ENCODE data around the gene CTR9.

CTR9 gene

GRCh38 chr11:10771457-10771856 lies 20.4 kb downstream of the CTR9 start:
- H4K20me1 ChIP-seq (ENCODE audit: control insufficient read depth, insufficient read depth, low read depth, low read length): no peaks in the 10 kb centered on the region
- H3K9me2 ChIP-seq (replicated peaks; ENCODE audit: control insufficient read depth, low read length): no peaks in the 10 kb centered on the region
- H3K27ac ChIP-seq (ENCODE audit: low read depth, low read length): no peak overlapping the region
- H3K79me2 ChIP-seq (ENCODE audit: control insufficient read depth, low read length): no peaks in the 10 kb centered on the region
- H3K9me3 ChIP-seq (ENCODE audit: control insufficient read depth, insufficient read depth, low read length): no peaks in the 10 kb centered on the region
- H3K4me2 ChIP-seq (ENCODE audit: low read length): no peak overlapping the region
- H3K36me3 ChIP-seq (ENCODE audit: control insufficient read depth, low read length): peaks cover 68% of the 10 kb centered on the region
- no peak for TF ChIP-seq CTCF (IDR thresholded peaks at IDR 0.05; ENCODE audit: low read depth, low read length, poor library complexity, severe bottlenecking)
- TF ChIP-seq EZH2phosphoT487 (IDR thresholded peaks at IDR 0.05; ENCODE audit: borderline replicate concordance, low read length): no peak
- no peaks in the 10 kb centered on the region for H3K27me3 ChIP-seq (ENCODE audit: control insufficient read depth, low read length)
- H3F3A ChIP-seq (ENCODE audit: control insufficient read depth, insufficient read depth): no peaks in the 10 kb centered on the region
- H3K4me3 ChIP-seq (ENCODE audit: low read length): no peak overlapping the region
- H3K4me1 ChIP-seq (ENCODE audit: control insufficient read depth, low read length): no peaks in the 10 kb centered on the region

- H3K9me3 ChIP-seq (ENCODE audit: control insufficient read depth, insufficient read depth, low read length): no peaks in the 10 kb centered on the region
- no peaks in the 10 kb centered on the region for H4K20me1 ChIP-seq (ENCODE audit: control insufficient read depth, insufficient read depth, low read depth, low read length)
- TF ChIP-seq EZH2phosphoT487 (IDR thresholded peaks at IDR 0.05; ENCODE audit: borderline replicate concordance, low read length) (no peak), CTCF (IDR thresholded peaks at IDR 0.05; ENCODE audit: low read depth, low read length, poor library complexity, severe bottlenecking) (no peak)
- H3K9me2 ChIP-seq (replicated peaks; ENCODE audit: control insufficient read depth, low read length): no peaks in the 10 kb centered on the region
- no peak overlapping the region for H3K27ac ChIP-seq (ENCODE audit: low read depth, low read length)
- H3K4me2 ChIP-seq (ENCODE audit: low read length): no peak overlapping the region
- peaks cover 89% of the 10 kb centered on the region for H3K36me3 ChIP-seq (ENCODE audit: control insufficient read depth, low read length)
- H3K79me2 ChIP-seq (ENCODE audit: control insufficient read depth, low read length): no peaks in the 10 kb centered on the region
- H3F3A ChIP-seq (ENCODE audit: control insufficient read depth, insufficient read depth): peaks cover 3% of the 10 kb centered on the region; the same call in 1 of the 2 replicates
- H3K27me3 ChIP-seq (ENCODE audit: control insufficient read depth, low read length): no peaks in the 10 kb centered on the region
- H3K4me1 ChIP-seq (ENCODE audit: control insufficient read depth, low read length): no peaks in the 10 kb centered on the region
- no peak overlapping the region for H3K4me3 ChIP-seq (ENCODE audit: low read length)
Measured at GRCh38 chr11:10774811-10775210, 23.8 kb downstream of the CTR9 start.

- peaks cover 63% of the 10 kb centered on the region for H3K36me3 ChIP-seq (ENCODE audit: control insufficient read depth, low read length)
- no peak overlapping the region for H3K27ac ChIP-seq (ENCODE audit: low read depth, low read length)
Measured at GRCh38 chr11:10777393-10777793, 26.3 kb downstream of the CTR9 start.

More at GRCh38 chr11:10777393-10777793, 26.3 kb downstream of the CTR9 start:
- no peaks in the 10 kb centered on the region for H3K4me1 ChIP-seq (ENCODE audit: control insufficient read depth, low read length)
- H3K27me3 ChIP-seq (ENCODE audit: control insufficient read depth, low read length): no peaks in the 10 kb centered on the region
- no peaks in the 10 kb centered on the region for H3K9me2 ChIP-seq (replicated peaks; ENCODE audit: control insufficient read depth, low read length)
- H3F3A ChIP-seq (ENCODE audit: control insufficient read depth, insufficient read depth): peaks cover 3% of the 10 kb centered on the region; the same call in 1 of the 2 replicates
- TF ChIP-seq CTCF (IDR thresholded peaks at IDR 0.05; ENCODE audit: low read depth, low read length, poor library complexity, severe bottlenecking) (no peak), EZH2phosphoT487 (IDR thresholded peaks at IDR 0.05; ENCODE audit: borderline replicate concordance, low read length) (no peak)
- no peaks in the 10 kb centered on the region for H3K79me2 ChIP-seq (ENCODE audit: control insufficient read depth, low read length)
- H3K9me3 ChIP-seq (ENCODE audit: control insufficient read depth, insufficient read depth, low read length): no peaks in the 10 kb centered on the region
- no peaks in the 10 kb centered on the region for H4K20me1 ChIP-seq (ENCODE audit: control insufficient read depth, insufficient read depth, low read depth, low read length)
- no peak overlapping the region for H3K4me2 ChIP-seq (ENCODE audit: low read length)
- H3K4me3 ChIP-seq (ENCODE audit: low read length): no peak overlapping the region

Data from DOHH2 (cell line).